H1 (cell line): ENCODE data around the gene HACD1. TPM values are rescaled to one million over a fixed set of nuclear protein-coding genes. Genes with fewer than 3 reads are reported as not detected.

ENCODE experiments used
- CTCF ChIA-PET: fragments of 300-600 bp; sonication (Branson Sonifier 250); formaldehyde crosslinking; loops from one replicate; lab custom pipeline; 2021; ENCODE audit not compliant: partially characterized antibody; lab: Charles Lee
- POLR2A ChIA-PET: fragments of 300-600 bp; sonication (Branson Sonifier 250); formaldehyde crosslinking; loops from one replicate; lab custom pipeline; 2021; ENCODE audit warnings: inconsistent platforms; ENCODE audit not compliant: partially characterized antibody; lab: Charles Lee
- DNase-seq, 2 experiments: peaks; one replicate each; pipeline versions ENCODE4 v3.0.0 to v3.0.0-alpha.2; 2010 to 2022; ENCODE audit warnings: low spot score in 2 of 2, low read depth in 1 of 2, mixed read lengths in 1 of 2
- FAIRE-seq: peaks from 2 replicates; lab custom pipeline; 2011; peaks lifted over from hg19 to GRCh38; lab: Jason Lieb, UNC
- H2AFZ ChIP-seq: 2 replicates; pipeline ENCODE4 v1.8.1; 2012; ENCODE audit warnings: low read length, inconsistent platforms
- H2AK5ac ChIP-seq: 2 replicates; pipeline ENCODE4 v1.6.1; 2013; ENCODE audit warnings: low read depth, low read length
- H2BK120ac ChIP-seq: replicated peaks from 2 replicates; pipeline ENCODE3; 2013; ENCODE audit warnings: low read depth, low read length, inconsistent platforms
- H2BK12ac ChIP-seq: 2 replicates; pipeline ENCODE4 v1.6.1; 2013; ENCODE audit warnings: low read depth, low read length
- H2BK15ac ChIP-seq: 2 replicates; pipeline ENCODE4 v1.6.1; 2013; ENCODE audit warnings: low read length
- H2BK20ac ChIP-seq: 2 replicates; pipeline ENCODE4 v1.6.1; 2013; ENCODE audit warnings: low read length
- H2BK5ac ChIP-seq: 2 replicates; pipeline ENCODE4 v1.6.1; 2013; ENCODE audit warnings: low read depth, low read length
- H3K14ac ChIP-seq: 2 replicates; pipeline ENCODE4 v1.6.1; 2013; ENCODE audit warnings: inconsistent platforms; ENCODE audit not compliant: insufficient read length
- H3K18ac ChIP-seq: 2 replicates; pipeline ENCODE4 v1.6.1; 2013; ENCODE audit warnings: low read length; ENCODE audit errors: extremely low read depth
- H3K23ac ChIP-seq: 2 replicates; pipeline ENCODE4 v1.6.1; 2013; ENCODE audit warnings: inconsistent platforms; ENCODE audit not compliant: insufficient read length
- H3K23me2 ChIP-seq: 2 replicates; pipeline ENCODE4 v1.6.1; 2013; ENCODE audit warnings: low read depth, low read length
- H3K27ac ChIP-seq: 2 replicates; pipeline ENCODE4 v1.6.1; 2011; ENCODE audit warnings: low read depth, low read length, inconsistent platforms
- H3K27me3 ChIP-seq, 4 experiments: replicated peaks in 1 of 4; 1 replicate in 1 of 4; 2 replicates in 3 of 4; pipeline versions ENCODE4 v1.6.1 to v1.8.1; 2011 to 2013; ENCODE audit warnings: low read length in 3 of 4, mild to moderate bottlenecking in 3 of 4, inconsistent platforms in 2 of 4, mixed read lengths in 2 of 4, moderate library complexity in 1 of 4; ENCODE audit not compliant: control insufficient read depth in 3 of 4, insufficient read depth in 3 of 4; ENCODE audit errors: extremely low read depth in 1 of 4
- H3K36me3 ChIP-seq, 4 experiments: 2 replicates each; pipeline versions ENCODE4 v1.6.1 to v1.8.1; 2011 to 2013; ENCODE audit warnings: mild to moderate bottlenecking in 4 of 4, low read length in 3 of 4, moderate library complexity in 2 of 4, control low read depth in 1 of 4, inconsistent platforms in 1 of 4; ENCODE audit not compliant: insufficient read depth in 4 of 4, control insufficient read depth in 2 of 4
- H3K4ac ChIP-seq: replicated peaks from 2 replicates; pipeline ENCODE3; 2013; ENCODE audit warnings: low read length, low read depth, mixed read lengths, inconsistent platforms; ENCODE audit not compliant: insufficient read length
- H3K4me1 ChIP-seq, 4 experiments: replicated peaks in 1 of 4; 1 replicate in 1 of 4; 2 replicates in 3 of 4; pipeline versions ENCODE4 v1.6.1 to v1.8.1; 2011 to 2013; ENCODE audit warnings: low read length in 3 of 4, inconsistent platforms in 2 of 4, mixed read lengths in 1 of 4; ENCODE audit not compliant: insufficient read depth in 4 of 4, control insufficient read depth in 3 of 4
- H3K4me2 ChIP-seq, 2 experiments: 2 replicates each; pipeline versions ENCODE4 v1.6.1 to v1.8.1; 2011 to 2013; ENCODE audit warnings: low read depth in 2 of 2, low read length in 2 of 2, control low read depth in 1 of 2, inconsistent platforms in 1 of 2, mild to moderate bottlenecking in 1 of 2; ENCODE audit not compliant: insufficient read depth in 1 of 2
- H3K4me3 ChIP-seq, 4 experiments: fragments of 200-600, 300-600 bp in 1 of 4; sonication (generic), shearing (Covaris generic), sonication (Bioruptor Twin) in 1 of 4; 2 replicates each; pipeline versions ENCODE4 v1.5.1 to v1.8.1; 2011 to 2016; ENCODE audit warnings: low read length in 4 of 4, low read depth in 3 of 4, control low read depth in 2 of 4, inconsistent platforms in 2 of 4, mild to moderate bottlenecking in 2 of 4, mixed read lengths in 1 of 4, moderate library complexity in 1 of 4; ENCODE audit not compliant: insufficient read depth in 2 of 4; ENCODE audit errors: extremely low read depth in 1 of 4
- H3K56ac ChIP-seq: replicated peaks from 2 replicates; pipeline ENCODE3; 2013; ENCODE audit warnings: low read depth, mild to moderate bottlenecking, mixed read lengths, low read length, inconsistent platforms; ENCODE audit not compliant: insufficient read length
- H3K79me1 ChIP-seq: 2 replicates; pipeline ENCODE4 v1.6.1; 2013; ENCODE audit warnings: low read depth, low read length, control low read depth
- H3K79me2 ChIP-seq, 2 experiments: 2 replicates each; pipeline versions ENCODE4 v1.6.1 to v1.8.1; 2012 to 2013; ENCODE audit warnings: low read length in 2 of 2, mild to moderate bottlenecking in 2 of 2, inconsistent platforms in 1 of 2; ENCODE audit not compliant: insufficient read depth in 2 of 2, control insufficient read depth in 1 of 2
- H3K9ac ChIP-seq, 4 experiments: replicated peaks in 1 of 4; 1 replicate in 1 of 4; 2 replicates in 3 of 4; pipeline versions ENCODE4 v1.6.1 to v1.8.1; 2011 to 2013; ENCODE audit warnings: low read depth in 3 of 4, low read length in 3 of 4, control low read depth in 2 of 4, mild to moderate bottlenecking in 2 of 4, moderate library complexity in 2 of 4, inconsistent platforms in 1 of 4; ENCODE audit errors: extremely low read depth in 1 of 4
- H3K9me3 ChIP-seq, 2 experiments: 2 replicates each; pipeline versions ENCODE4 v1.6.1 to v1.8.1; 2012 to 2013; ENCODE audit warnings: mild to moderate bottlenecking in 2 of 2, moderate library complexity in 2 of 2, control low read depth in 1 of 2, inconsistent platforms in 1 of 2, low read depth in 1 of 2, low read length in 1 of 2, mixed read lengths in 1 of 2; ENCODE audit not compliant: insufficient read depth in 2 of 2
- H4K20me1 ChIP-seq, 2 experiments: replicated peaks in 1 of 2; 2 replicates each; pipeline versions ENCODE3 to v1.8.1; 2011 to 2013; ENCODE audit warnings: inconsistent platforms in 2 of 2, low read length in 2 of 2, mild to moderate bottlenecking in 1 of 2; ENCODE audit not compliant: insufficient read depth in 2 of 2, control insufficient read depth in 1 of 2
- H4K5ac ChIP-seq: 2 replicates; pipeline ENCODE4 v1.6.1; 2013; ENCODE audit warnings: low read length, low read depth, mixed read lengths, inconsistent platforms; ENCODE audit not compliant: insufficient read length
- H4K8ac ChIP-seq: 2 replicates; pipeline ENCODE4 v1.8.0; 2013; ENCODE audit warnings: mild to moderate bottlenecking, moderate library complexity, low read length, inconsistent platforms; ENCODE audit not compliant: insufficient read depth; ENCODE audit errors: extremely low read depth
- H4K91ac ChIP-seq: replicated peaks from 2 replicates; pipeline ENCODE3; 2013; ENCODE audit warnings: low read length, mixed read lengths, inconsistent platforms; ENCODE audit not compliant: insufficient read length
- CEBPB ChIP-seq: IDR thresholded peaks from 2 replicates; pipeline ENCODE4 v1.6.1; 2012; ENCODE audit warnings: low read depth, low read length
- polyA plus RNA-seq, 7 experiments: library from polyadenylated mRNA; depleted of rRNA in 3 of 7; stranded (reverse) in 5 of 7; unstranded in 2 of 7; fragments of >200 nt in 5 of 7; fragments of 200-250 nt in 2 of 7; gene quantifications; 1 replicate in 5 of 7; 2 replicates in 1 of 7; 4 replicates in 1 of 7; pipeline versions ENCODE4 v1.2.1 to v1.2.3, GENCODE V29; 2011 to 2013; ENCODE audit warnings: missing spikeins in 2 of 7, mixed read lengths in 2 of 7
- total RNA-seq: library from RNA; stranded (reverse); fragmentation: NEBNext Ultra II Directional; extraction: Animal tissue kit (Norgen Biotek cat#: 25700); gene quantifications from 2 replicates; pipeline ENCODE4 v1.2.1, GENCODE V29; 2021

HACD1 gene
- total and polyA plus RNA-seq, 2 of the 8 experiments (the other 6 are each of a cell fraction or from before 2014, with no cell fraction given), result 18.7 to 30.8 TPM

DNA sequence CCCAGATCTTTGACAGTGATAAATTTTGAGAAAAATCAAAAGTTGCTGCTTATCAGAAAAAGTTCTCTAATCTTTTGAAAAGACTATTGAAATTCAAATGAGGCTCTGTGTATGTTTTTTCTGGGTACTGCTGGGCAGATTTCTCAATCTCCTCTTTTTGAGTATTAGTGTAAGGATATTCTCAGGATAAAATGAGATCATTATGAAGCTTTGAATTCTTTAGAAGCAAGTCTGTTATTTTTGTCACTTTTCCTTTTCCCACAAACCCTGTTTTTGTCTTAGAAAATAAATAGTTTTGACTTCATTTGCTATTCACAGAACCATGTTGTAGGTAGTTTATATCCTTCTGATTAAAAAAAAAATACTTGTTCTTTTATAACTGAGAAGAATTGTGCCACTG is 34.7 kb upstream of the HACD1 start:
- H4K20me1 ChIP-seq, result peaks cover 0 to 1% of the 10 kb centered on the region in 2 experiments
- H2BK15ac ChIP-seq, result no peak overlapping the region
- no peak overlapping the region for H2AFZ ChIP-seq
- H2BK5ac ChIP-seq, result no peak overlapping the region
- DNase-seq (no peak), FAIRE-seq (no peak)
- no peak overlapping the region for H2AK5ac ChIP-seq
- H3K56ac ChIP-seq, result no peak overlapping the region
- H2BK12ac ChIP-seq, result no peak overlapping the region
- no peak overlapping the region for H3K9ac ChIP-seq
- H3K4me1 ChIP-seq, result peaks cover 6 to 13% (median 7%) of the 10 kb centered on the region in 4 experiments; a peak in 4 of 7 replicates
- peak overlapping the region in 1 of 4 experiments; percentile 4; a peak in 1 of 8 replicates for H3K4me3 ChIP-seq
- no peak overlapping the region for H2BK120ac ChIP-seq
- H3K18ac ChIP-seq, result no peak overlapping the region
- H4K5ac ChIP-seq, result no peak overlapping the region
- no peak overlapping the region for H3K4me2 ChIP-seq
- H3K79me2 ChIP-seq, result peaks cover 10 to 94% of the 10 kb centered on the region in 2 experiments
- H3K27me3 ChIP-seq, result no peaks in the 10 kb centered on the region
- H4K8ac ChIP-seq, result no peak overlapping the region
- no peak overlapping the region for H3K4ac ChIP-seq
- H3K36me3 ChIP-seq, result peaks cover 0 to 13% (median 6%) of the 10 kb centered on the region in 4 experiments; a peak in 4 of 8 replicates
- ChIA-PET POLR2A (interaction anchor here (2.3 kb wide), 1 partner anchor 8 kb away, joined by 9 read pairs; the partner anchor contains the start of gene STAM), CTCF (no interaction called here)
- no peak overlapping the region for H3K23ac ChIP-seq
- H3K9me3 ChIP-seq, result peaks cover 7 to 13% of the 10 kb centered on the region in 2 experiments; a peak in 3 of 4 replicates
- no peak overlapping the region for H4K91ac ChIP-seq
- no peaks in the 10 kb centered on the region for H3K23me2 ChIP-seq
- H3K79me1 ChIP-seq, result peaks cover 2% of the 10 kb centered on the region
- H3K27ac ChIP-seq, result no peak overlapping the region
- no peak for TF ChIP-seq CEBPB
- H2BK20ac ChIP-seq, result no peak overlapping the region
- H3K14ac ChIP-seq, result no peak overlapping the region
